Lower leg skin (tissue), 4 donors: Measurements from ENCODE around the gene SPOCK1. TPM values are rescaled to one million over a fixed set of nuclear protein-coding genes. Genes with fewer than 3 reads are reported as not detected.

ENCODE experiments used
- DNase-seq, 2 donors: peaks; one replicate each; pipeline ENCODE4 v3.0.0-alpha.2; 2019; ENCODE audit warnings: low spot score in 2 of 2
- H3K4me3 ChIP-seq: fragments of 200-600 bp; sonication (generic); 2 replicates; pipeline ENCODE4 v1.5.1; 2017; ENCODE audit warnings: mild to moderate bottlenecking, low read depth; ENCODE audit not compliant: poor library complexity, severe bottlenecking
- CTCF ChIP-seq, 3 donors: fragments of 450-650 bp; IDR thresholded peaks; one replicate each; pipeline ENCODE4 v1.5.1; 2016; ENCODE audit warnings: antibody characterized with exemption in 3 of 3, mild to moderate bottlenecking in 3 of 3, moderate library complexity in 2 of 3
- POLR2A ChIP-seq, 2 donors: fragments of 450-650 bp; IDR thresholded peaks; one replicate each; pipeline ENCODE4 v1.6.1; 2016 to 2017; ENCODE audit warnings: antibody characterized with exemption in 2 of 2, mild to moderate bottlenecking in 1 of 2, moderate library complexity in 1 of 2
- WGBS, 2 donors: methylation state at CpG; one replicate each; pipeline ENCODE4 v1.1.5; 2018; 5-methylcytosine and 5-hydroxymethylcytosine counted together
- intact Hi-C: fragments of 100-400 bp; cut with DNase I; formaldehyde crosslinking; loops from one replicate; pipeline ENCODE4 v1.15.0; 2023; ENCODE audit warnings: low total_unique reads
- total RNA-seq, 4 donors: library from RNA; depleted of rRNA; stranded (reverse); fragments of >200 nt; gene quantifications; one replicate each; pipeline ENCODE4 v1.1.0, GENCODE V29; 2016

Gene SPOCK1
- total RNA-seq, 4 donors from 2014 or later = 7.9 to 21.5 (median 11.7) TPM

GRCh38 chr5:137096149-137097103 is 402.7 kb downstream of the SPOCK1 start:
- no peak overlapping the region for H3K4me3 ChIP-seq
- TF ChIP-seq POLR2A (IDR thresholded peaks at IDR 0.05) = no peak
- WGBS, 2 donors = 77 to 86% methylated on average over 6 of the region's 6 CpGs
- peak in 1 of 2 donors; percentile 7 for DNase-seq
- intact Hi-C loops = no loop called here

- no peak for DNase-seq
- H3K4me3 ChIP-seq = no peak overlapping the region
- TF ChIP-seq POLR2A (IDR thresholded peaks at IDR 0.05) (no peak), CTCF (IDR thresholded peaks at IDR 0.05) (no peak)
- intact Hi-C loops = no loop called here
Measured at GRCh38 chr5:137095597-137095996, 403.5 kb downstream of the SPOCK1 start.

GRCh38 chr5:137092831-137093230 is 406.3 kb downstream of the SPOCK1 start:
- intact Hi-C loops = no loop called here
- WGBS, 2 donors = 93 to 97% methylated on average over 3 of the region's 3 CpGs
- no peak for DNase-seq
- no peak overlapping the region for H3K4me3 ChIP-seq
- no peak for TF ChIP-seq POLR2A (IDR thresholded peaks at IDR 0.05)
- no peak for TF ChIP-seq CTCF (IDR thresholded peaks at IDR 0.05)

- DNase-seq = no peak
- TF ChIP-seq POLR2A (IDR thresholded peaks at IDR 0.05) = no peak
- no peak for TF ChIP-seq CTCF (IDR thresholded peaks at IDR 0.05)
- WGBS, 2 donors = 29 to 31% methylated on average over 1 of the region's 1 CpG
- no peak overlapping the region for H3K4me3 ChIP-seq
- intact Hi-C loops = no loop called here
Measured at GRCh38 chr5:137091472-137091871, 407.7 kb downstream of the SPOCK1 start.

GRCh38 chr5:137090721-137091120 is 408.4 kb downstream of the SPOCK1 start:
- no peak overlapping the region for H3K4me3 ChIP-seq
- TF ChIP-seq CTCF (IDR thresholded peaks at IDR 0.05) (no peak), POLR2A (IDR thresholded peaks at IDR 0.05) (no peak)
- intact Hi-C loops = no loop called here
- no peak for DNase-seq
- 44 to 45% methylated on average over 2 of the region's 2 CpGs for WGBS, 2 donors

GRCh38 chr5:137090151-137090550 is 409.0 kb downstream of the SPOCK1 start:
- no peak for DNase-seq
- no peak overlapping the region for H3K4me3 ChIP-seq
- WGBS, 2 donors = 59 to 67% methylated on average over 1 of the region's 1 CpG
- intact Hi-C loops = no loop called here
- TF ChIP-seq CTCF (IDR thresholded peaks at IDR 0.05) = no peak
- no peak for TF ChIP-seq POLR2A (IDR thresholded peaks at IDR 0.05)
